Measurements from ENCODE around the gene CUL9. TPM values are rescaled to one million over a fixed set of nuclear protein-coding genes. Genes with fewer than 3 reads are reported as not detected.

Gene CUL9
- total RNA-seq, 1 donor from 2014 or later: 51.6 TPM

GRCh38 chr6:43254138-43254817 is 72.3 kb downstream of the CUL9 start:
- H3K4me3 Mint-ChIP-seq (ENCODE audit: unreplicated experiment): no peak overlapping the region
- H3K36me3 Mint-ChIP-seq (ENCODE audit: unreplicated experiment): peaks cover 13% of the 10 kb centered on the region
- peaks cover 16% of the 10 kb centered on the region for H3K27me3 Mint-ChIP-seq (ENCODE audit: unreplicated experiment)
- H3K4me1 Mint-ChIP-seq (ENCODE audit: low read depth, unreplicated experiment): peaks cover 17% of the 10 kb centered on the region
- DNase-seq: no peak
- TF ChIP-seq, protein P1, sequence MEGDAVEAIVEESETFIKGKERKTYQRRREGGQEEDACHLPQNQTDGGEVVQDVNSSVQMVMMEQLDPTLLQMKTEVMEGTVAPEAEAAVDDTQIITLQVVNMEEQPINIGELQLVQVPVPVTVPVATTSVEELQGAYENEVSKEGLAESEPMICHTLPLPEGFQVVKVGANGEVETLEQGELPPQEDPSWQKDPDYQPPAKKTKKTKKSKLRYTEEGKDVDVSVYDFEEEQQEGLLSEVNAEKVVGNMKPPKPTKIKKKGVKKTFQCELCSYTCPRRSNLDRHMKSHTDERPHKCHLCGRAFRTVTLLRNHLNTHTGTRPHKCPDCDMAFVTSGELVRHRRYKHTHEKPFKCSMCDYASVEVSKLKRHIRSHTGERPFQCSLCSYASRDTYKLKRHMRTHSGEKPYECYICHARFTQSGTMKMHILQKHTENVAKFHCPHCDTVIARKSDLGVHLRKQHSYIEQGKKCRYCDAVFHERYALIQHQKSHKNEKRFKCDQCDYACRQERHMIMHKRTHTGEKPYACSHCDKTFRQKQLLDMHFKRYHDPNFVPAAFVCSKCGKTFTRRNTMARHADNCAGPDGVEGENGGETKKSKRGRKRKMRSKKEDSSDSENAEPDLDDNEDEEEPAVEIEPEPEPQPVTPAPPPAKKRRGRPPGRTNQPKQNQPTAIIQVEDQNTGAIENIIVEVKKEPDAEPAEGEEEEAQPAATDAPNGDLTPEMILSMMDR (IDR thresholded peaks at IDR 0.05; ENCODE audit: partially characterized antibody, unreplicated experiment): no peak
- H3K9me3 Mint-ChIP-seq (ENCODE audit: unreplicated experiment): peaks cover 18% of the 10 kb centered on the region
- H3K27ac Mint-ChIP-seq (ENCODE audit: unreplicated experiment): no peak overlapping the region

DNA sequence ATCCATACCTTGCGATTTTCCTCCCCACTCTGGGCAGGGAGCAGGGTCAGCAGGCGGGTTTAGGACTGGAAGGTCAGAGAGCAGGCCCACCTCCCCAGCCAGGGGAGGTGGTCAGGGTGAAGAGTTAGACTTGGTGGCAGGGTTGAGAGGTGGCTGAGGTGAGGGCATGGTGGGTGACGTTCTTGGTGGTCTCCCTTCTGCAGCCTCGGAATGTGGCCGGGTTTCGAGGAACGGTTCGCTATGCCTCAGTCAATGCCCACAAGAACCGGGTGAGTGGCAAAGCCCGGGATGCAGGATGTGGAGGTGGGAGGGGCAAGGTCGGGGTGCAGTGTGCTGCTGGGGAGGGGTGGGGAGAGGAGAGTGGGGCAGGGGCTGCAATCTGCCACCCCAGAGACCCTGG is 72.8 kb downstream of the CUL9 start:
- Mint-ChIP-seq H3K36me3 (ENCODE audit: unreplicated experiment) (peaks cover 13% of the 10 kb centered on the region), H3K4me3 (ENCODE audit: unreplicated experiment) (no peak overlapping the region), H3K9me3 (ENCODE audit: unreplicated experiment) (peaks cover 18% of the 10 kb centered on the region), H3K27me3 (ENCODE audit: unreplicated experiment) (peaks cover 16% of the 10 kb centered on the region), H3K27ac (ENCODE audit: unreplicated experiment) (no peak overlapping the region), H3K4me1 (ENCODE audit: low read depth, unreplicated experiment) (peaks cover 17% of the 10 kb centered on the region)
- DNase-seq: no peak
- TF ChIP-seq, protein P1 (IDR thresholded peaks at IDR 0.05; ENCODE audit: partially characterized antibody, unreplicated experiment): no peak

DNA sequence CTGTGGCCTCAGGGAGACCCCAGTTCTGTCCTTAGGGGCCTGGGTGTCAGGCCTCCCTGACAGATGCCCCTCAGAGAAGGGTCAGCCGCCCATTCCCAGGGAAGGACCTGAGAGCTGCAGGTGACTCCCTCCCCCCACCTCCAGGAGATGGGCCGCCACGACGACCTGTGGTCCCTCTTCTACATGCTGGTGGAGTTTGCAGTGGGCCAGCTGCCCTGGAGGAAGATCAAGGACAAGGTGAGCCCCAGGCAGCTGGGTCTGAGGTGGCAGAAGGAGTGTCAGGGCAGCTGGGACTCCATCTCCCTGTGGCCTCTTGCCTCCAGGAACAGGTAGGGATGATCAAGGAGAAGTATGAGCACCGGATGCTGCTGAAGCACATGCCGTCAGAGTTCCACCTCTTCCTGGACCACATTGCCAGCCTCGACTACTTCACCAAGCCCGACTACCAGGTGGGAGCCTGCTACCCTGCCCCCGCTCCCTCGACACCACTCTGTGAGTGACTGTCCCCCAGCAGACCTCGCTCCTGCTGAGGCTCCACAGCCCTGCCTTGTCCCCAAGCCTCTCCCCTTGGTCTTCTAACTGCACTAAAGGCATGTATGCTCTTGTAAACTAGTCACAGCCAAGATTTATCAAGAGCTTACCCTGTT is 73.5 kb downstream of the CUL9 start:
- no peak for DNase-seq
- Mint-ChIP-seq H3K4me1 (ENCODE audit: low read depth, unreplicated experiment) (peaks cover 17% of the 10 kb centered on the region), H3K36me3 (ENCODE audit: unreplicated experiment) (peaks cover 13% of the 10 kb centered on the region), H3K27ac (ENCODE audit: unreplicated experiment) (peak overlapping the region; percentile 59), H3K9me3 (ENCODE audit: unreplicated experiment) (peaks cover 18% of the 10 kb centered on the region), H3K27me3 (ENCODE audit: unreplicated experiment) (peaks cover 16% of the 10 kb centered on the region), H3K4me3 (ENCODE audit: unreplicated experiment) (no peak overlapping the region)
- TF ChIP-seq, protein P1 (IDR thresholded peaks at IDR 0.05; ENCODE audit: partially characterized antibody, unreplicated experiment): no peak

DNA sequence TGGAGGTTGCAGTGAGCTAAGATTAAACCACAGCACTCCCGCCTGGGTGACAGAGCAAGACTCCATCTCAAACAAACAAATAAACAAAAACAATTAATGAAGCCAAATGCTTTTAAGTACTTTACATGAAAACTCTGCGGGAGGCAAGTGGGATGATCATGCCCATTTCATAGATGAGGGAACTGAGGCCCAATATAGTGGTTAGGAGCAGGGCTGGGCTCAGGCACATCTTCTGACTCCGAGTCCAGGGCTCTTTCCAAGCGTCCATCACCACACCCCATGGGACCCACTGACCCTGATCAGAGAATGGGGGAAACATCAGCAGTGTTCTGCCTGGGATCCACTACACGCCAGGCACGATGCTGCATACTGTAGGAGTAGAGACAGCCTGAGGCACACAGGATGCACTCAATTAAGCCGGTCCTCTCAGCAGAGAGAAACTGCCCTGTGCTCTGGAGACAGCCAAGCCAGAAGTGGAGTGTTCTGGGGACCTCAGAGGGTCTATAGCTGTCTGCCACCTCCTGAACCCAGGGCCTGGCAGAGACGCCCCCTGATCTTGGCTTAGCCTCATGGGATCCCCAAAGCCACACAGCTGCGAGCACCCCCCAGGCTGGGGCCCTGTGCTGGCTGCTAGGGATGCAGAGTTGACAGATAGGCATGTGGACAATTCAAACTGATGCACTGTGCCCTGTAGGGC is 74.8 kb downstream of the CUL9 start:
- no peak for DNase-seq
- TF ChIP-seq, protein P1 (IDR thresholded peaks at IDR 0.05; ENCODE audit: partially characterized antibody, unreplicated experiment): no peak
- Mint-ChIP-seq H3K27me3 (ENCODE audit: unreplicated experiment) (peaks cover 16% of the 10 kb centered on the region), H3K27ac (ENCODE audit: unreplicated experiment) (no peak overlapping the region), H3K9me3 (ENCODE audit: unreplicated experiment) (peaks cover 12% of the 10 kb centered on the region), H3K4me3 (ENCODE audit: unreplicated experiment) (no peak overlapping the region), H3K4me1 (ENCODE audit: low read depth, unreplicated experiment) (peaks cover 5% of the 10 kb centered on the region), H3K36me3 (ENCODE audit: unreplicated experiment) (peaks cover 13% of the 10 kb centered on the region)
